Fibroblast of skin of abdomen (primary cell): ENCODE measurements around the gene CCL16.
"Not testable (repeated sequence)": the region's sequence is repeated elsewhere in the genome, so short reads cannot be mapped to it uniquely, and the experiment has no call there.

Experiments used
- DNase-seq: peaks from one replicate; pipeline ENCODE4 v3.0.0-alpha.2; 2013

Gene CCL16

DNA sequence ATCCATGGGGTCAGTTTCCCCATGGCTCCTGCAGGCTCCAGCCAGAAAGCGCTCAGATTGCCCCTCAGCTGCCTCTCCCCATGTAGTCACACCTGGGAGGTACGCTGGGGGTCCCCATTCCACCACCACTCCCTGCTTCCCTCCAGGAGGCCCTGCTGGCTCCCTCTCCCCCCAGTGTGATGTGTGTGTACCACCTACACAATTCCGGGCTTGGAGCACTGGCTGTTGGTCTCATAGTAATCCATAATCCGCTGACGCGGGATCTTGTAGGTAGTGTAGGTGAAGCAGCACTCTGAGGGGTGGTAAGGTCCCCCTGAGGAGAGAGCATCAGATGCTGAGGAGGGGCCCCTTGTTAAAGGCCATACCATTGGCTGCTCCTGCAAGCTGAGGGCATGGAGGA, 2.8 kb upstream of the CCL16 start:
- DNase-seq, result no peak

DNA sequence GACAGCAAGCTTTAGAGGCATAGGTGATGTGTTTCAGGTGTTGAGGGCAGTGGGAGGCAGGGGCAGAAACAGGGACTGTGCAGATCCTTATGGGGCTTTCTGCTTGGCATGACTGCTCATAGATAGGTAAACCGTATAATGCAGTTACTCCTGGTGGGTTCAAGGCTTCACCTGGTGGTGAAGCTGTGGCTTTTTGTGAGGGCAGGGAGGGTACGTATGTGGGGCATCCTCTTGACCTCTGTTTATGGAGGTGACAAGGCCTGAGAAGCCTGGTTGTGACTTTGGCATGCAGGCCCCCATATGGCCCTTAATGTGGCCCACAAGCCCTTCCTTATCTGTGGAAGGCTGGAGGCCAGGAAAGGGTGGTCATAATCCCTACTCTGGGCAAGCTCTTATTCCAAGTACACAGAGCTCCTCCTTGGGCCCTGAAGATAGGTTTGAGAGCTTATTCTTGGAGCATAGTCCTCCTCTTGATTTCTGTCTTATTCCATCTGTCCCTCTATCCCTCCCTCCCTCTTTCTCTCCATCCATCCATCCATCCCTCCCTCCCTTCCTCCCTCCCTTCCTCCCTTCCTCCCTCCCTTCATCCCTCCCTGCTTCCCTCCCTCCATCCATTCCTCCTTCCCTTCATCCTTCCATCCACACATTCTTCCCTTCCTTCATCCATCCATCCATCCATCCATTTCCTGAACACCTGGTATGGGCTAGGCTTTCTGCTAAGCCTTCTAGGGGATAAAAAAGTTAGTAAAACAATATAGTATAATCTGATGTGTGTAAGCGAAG, 1.3 kb upstream of the CCL16 start:
- DNase-seq, result no peak

DNA sequence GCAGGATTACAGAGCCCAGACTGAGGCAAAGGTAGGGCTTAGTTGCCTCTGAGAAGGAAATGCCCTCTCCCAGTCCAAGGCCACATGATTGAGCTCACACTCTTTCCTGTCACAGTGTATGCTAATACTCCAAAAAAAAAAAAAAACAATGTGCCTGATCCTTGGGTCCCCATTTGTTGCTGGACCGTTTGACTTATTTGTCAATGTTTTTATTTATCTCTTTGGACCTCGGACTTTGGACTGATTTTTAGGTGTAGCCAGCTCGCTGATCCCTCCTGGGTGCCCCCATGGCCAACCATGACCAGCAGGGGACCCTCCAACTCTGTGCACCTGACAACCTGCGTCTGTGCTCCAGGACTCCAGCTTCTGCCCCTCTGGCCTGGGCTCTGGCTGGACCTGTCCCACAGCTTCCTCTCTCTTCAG, 622 bp upstream of the CCL16 start:
- no peak for DNase-seq

DNA sequence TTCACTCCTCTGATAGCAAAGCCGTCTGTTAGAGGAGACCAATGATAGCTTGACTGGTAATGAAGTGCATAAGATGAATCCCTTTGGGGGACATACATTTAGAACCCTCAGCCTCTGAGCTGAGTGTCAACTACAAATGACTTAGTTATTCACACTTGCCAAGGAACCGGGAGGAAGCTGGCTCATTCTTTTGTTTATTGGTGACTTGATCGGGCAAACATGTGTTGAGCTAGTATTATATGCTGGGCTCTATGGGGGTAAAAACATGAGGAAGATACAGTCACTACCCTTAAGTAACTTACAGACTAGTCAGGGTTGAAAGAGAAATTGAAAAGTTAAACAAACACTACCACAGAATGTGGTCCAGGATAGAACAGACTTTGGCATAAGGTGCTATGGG, 3.0 kb downstream of the CCL16 start:
- DNase-seq, result no peak

DNA sequence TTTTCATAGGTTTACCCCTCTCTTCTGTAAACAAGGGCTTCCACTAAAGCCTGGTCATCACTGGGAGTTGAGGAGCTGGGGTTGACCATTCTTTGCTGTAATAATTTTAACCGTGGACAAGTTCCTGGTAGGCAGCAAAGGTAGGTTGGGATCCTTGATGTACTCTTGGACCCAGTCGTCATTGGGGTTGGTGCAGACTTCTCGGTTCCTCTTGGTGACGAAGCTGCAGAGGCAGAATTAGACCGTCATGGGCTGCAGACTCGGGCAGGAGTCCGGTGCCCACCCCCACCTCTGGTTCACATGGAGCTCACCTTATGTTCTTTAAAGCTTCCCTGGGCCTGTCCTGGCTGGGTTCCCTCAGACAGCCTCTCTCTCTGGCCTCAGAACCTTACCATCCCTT, 3.8 kb downstream of the CCL16 start:
- DNase-seq, result no peak

DNA sequence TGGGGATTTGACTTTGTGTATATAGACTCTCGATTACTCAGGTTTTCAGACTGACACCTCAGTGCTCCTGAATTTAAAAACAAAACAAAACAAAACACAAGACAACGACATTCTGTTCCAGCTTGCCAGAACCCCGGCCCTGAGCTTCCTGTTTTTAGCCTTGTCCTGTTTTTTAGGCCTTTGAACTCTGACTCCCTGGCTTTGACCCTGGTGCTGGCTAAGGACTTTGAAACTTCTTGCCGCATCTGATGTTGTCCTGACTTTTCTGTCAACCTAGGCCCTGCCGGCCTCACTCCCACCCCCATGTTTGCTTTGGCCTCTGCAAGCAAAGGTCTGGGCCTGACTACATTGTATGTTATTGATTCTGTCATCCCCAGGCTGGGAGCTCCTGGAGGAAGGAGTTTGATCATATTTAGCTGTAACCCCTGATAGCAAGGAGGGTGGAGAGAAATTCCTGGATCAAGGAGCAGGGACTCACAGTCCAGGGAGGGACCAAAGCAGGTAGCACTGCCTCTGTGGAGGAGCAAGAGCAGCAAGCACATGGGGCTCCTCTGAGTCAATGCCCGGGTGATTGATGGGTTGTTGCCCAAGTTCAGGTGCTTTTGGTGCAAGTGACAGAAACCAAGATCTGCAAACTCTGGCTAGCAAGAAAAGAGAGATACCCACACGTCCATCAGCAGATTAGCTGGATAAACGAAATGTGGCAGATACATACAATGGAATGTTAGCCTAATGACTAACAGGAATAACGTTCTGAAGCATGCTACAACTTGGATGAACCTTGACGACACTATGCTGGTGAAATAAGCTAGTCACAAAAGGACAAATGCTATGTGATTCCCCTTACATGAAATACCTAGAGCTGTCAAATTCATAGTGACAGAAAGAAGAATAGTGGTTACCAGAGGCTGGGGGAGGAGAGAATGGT, 7.7 kb downstream of the CCL16 start:
- DNase-seq, result peak; percentile 6

DNA sequence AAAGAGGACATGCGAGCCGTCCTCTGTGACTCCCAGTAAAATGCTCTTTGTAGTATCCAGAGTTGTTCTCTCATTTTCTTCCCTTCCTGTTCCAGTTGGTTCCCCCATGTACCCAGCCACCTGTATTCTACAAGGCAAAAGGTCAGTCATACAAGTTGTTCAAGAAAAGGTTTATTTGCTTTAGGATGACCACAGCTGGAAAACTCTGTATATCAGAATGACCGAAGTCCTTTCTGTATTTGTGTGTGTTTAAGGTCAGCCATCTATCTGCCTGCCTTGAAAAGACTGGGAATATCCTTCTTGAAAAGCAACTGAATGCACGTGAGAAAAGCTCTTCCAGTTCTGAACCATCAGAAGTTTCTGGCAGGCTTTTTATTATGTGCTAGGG, 8.4 kb downstream of the CCL16 start:
- DNase-seq, result no peak

DNA sequence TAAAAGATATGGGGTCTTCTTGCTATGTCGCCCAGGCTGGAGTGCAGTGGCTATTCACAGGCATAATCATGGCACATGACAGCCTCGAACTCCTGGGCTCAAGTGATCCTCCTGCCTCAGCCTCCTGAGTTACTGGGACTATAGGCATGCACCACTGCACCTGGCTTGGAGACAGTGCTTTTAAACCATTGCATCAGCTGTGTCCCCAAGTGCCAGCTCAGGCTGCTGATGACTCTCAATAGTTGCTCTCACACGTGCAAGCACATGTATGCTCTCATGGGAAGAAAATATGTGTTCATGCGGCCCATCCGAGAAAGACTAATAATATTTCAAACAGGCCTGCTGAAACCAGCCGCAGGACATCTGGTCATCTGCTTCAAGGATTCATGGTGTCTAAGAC, 8.8 kb downstream of the CCL16 start:
- DNase-seq, result no peak

DNA sequence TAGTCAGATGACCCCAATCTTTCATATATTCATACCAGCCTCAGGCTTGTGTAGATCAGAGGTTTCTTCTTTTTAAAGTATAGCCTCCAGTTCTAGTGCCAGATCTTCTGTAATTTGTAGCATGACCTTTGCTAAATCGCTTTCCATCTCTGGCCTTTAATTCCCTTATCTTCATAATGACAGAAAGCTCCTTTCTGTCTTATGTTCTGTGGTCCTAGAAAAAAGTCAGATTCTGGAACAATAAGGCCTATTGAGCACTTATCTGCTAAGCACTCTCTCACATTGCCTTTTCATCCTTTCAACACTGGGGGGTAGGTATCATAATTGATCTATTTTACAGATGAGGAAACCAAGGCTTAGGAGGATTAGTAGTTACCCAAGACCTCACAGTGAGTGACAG, 9.2 kb downstream of the CCL16 start:
- no peak for DNase-seq

DNA sequence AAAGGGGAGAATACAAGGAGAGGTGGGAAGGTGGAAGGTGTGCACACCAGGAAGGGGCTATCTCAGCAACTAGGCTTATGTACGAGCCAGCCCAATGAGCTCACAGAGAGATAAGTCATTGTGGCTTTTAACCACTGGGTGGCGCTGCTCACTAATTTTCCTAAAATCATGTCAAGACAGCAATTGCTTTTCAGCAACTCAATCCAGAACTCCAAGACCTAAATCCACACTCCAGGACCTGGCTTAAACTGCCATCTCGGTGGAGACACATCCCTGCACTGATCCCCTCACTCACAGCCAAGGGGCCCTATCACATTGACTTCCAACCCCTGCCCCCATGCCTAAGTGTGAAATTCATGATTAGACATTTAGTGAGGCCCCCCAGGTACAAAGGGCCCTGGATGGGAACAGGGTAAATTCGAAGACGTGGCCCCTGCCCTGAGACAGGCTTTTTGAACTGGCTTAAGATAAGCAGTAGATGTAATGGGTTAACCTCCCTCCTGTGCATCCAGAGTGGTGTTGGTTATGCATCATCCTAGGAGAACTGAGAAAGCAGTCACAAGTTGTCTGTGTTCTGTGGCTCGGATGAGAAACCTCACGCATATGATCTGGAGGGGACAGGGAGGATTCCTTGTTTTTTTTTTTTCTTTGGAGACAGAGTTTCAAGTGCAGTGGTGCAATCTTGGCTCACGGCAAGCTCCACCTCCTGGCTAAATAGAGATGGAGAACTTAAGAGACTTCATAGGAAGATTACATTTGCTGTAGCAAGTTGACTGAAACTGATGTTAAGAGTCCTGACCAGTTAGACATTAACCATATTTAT, 11.5 kb downstream of the CCL16 start:
- DNase-seq, result peak; percentile 64

DNA sequence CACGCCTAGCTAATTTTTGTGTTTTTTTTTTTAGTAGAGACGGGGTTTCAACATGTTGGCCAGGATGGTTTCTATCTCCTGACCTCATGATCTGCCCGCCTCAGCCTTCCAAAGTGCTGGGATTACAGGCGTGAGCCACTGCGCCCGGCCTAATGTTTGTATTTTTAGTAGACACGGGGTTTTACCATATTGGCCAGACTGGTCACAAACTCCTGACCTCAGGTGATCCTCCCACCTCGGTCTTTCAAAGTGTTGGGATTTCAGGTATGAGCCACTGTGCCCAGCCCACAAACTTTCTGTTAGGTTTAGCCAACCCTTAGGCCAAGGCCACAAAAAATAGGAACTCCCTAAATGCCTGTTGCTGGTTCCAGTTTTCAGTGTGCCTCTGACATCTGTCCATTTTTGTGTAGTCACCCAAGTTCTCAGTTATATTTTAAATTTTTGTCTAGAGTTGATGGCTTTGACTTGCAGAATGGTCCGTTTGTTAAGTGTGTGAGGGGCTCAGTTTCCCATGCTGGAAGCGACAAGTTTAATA, 12.7 kb downstream of the CCL16 start:
- no peak for DNase-seq

DNA sequence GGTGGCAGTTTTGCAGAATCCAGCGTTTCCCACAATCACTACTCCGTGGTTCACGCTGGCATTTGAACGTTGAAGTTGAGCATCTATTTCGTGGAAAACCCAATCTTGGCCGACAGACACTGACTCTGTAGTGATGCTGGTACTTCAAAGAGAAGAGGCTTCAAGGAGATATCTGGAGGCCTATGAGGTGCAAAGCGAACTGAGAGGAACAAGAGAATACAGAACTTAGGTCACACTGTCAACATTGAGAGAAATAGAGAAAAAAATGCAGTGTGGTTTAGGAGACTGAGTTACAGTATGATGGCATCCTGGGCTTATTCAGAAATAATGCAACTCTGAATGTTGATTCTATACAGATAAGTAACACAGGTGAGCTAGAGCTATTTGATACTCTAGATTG, 16.0 kb downstream of the CCL16 start:
- DNase-seq, result no peak

DNA sequence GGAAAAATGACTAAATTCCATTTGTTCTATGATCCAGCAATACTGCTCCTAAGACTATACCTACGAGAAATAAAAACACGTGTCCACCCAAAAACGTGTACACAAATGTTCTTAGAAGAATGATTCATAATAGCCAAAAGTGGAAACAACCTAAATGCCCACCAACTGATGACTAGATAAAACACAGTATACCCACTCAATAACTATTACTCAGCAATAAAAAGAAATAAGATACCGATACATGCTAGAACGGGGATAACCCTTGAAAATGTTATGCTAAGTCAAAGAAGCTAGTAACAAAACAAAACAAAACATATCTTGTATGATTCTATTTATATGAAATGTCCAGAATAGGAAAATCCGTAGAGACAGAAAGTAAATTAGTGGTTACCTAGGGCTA, 17.6 kb downstream of the CCL16 start:
- DNase-seq, result no peak

DNA sequence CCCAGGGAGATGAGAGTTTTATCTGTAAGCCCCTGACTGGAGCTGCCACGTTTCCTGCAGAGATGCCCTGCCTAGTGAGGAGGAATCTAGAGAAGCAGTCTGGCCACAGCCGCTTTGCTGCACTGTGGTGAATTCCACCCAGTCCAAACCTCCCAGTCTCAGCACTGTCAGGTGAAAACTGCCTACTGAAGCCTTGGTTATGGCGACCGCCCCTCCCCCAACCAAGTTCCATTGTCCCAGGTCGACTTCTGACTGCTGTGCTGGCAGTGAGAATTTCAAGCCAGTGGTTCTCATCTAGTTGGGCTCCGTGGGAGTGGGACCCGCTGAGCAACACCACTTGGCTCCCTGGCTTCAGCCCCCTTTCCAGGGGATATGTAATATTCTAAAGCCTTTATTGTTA, 27.6 kb downstream of the CCL16 start:
- no peak for DNase-seq

DNA sequence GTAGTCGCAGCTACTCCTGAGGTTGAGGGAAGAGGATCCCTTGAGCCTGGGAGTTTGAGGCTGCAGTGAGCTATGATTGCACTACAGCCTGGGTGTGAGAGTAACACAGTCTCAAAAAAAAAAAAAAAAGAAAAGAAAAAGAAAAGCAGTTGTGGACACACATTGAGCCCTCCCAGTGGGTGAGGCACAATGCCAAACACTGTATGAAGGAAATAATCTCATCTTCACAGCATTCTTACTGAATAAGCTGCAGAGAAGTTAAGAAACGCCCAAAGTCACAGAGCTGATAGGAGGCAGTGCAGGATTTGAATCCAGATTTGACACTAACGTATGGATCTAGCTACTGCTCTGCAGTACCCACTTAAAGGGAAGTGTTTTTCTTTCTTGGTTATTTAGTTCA, 31.9 kb downstream of the CCL16 start:
- no peak for DNase-seq

DNA sequence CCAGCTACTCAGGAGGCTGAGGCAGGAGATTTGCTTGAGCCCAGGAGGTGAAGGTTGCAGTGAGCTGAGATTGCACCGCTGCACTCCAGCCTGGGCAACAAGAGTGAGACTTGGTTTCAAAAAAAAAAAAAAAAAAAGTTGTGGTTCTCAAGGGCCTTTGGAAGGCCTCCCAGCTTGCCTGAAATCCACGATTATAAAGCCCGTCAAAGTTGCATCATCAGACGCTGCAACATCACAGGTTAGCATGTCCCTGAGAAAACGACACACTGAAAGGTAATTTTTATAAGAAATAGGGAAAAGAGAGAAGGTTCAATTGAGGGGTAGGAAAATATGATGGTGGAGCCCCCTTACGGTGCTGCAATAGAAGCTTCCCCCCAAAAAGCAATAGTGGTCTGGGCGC, 33.2 kb downstream of the CCL16 start:
- no peak for DNase-seq

DNA sequence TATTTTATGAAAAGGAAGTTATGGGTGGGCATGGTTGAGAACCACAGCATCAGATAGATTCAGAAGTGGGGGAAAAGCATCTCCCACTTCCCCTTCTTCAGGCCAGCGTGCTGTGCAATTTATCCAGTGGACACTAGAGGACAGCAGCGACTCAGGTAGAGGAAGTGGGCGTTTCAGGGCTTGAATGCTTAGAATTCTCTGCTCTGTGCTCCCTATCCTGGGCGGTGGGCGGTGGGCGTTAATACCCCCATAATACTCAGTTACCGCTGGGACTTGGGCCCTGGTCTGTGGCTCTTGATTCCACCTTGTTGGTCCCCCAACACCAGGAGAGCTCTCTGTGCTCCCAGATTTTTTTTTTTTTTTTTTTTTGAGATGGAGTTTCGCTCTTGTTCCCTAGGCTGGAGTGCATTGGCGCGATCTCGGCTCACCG, 34.1 kb downstream of the CCL16 start:
- peak; percentile 19 for DNase-seq

DNA sequence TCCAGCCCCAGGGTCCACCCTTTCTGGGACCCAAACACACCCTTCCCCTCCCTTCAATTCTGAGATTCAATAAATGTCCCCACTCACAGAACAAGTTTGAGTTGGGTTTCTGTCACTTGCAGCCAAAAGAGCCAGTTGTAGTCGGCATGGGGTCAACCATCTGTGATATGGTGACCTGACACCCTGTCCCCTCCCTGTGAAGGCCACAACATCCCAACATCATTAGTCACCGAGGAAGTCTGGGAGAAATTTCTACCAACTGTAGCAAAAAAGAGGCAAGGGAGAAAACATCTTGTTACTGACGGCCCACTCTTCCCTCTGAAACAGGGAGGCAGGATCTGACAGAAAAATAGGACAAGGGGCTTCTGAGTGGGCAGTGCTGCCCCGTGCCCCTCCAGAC, 37.1 kb downstream of the CCL16 start:
- DNase-seq, result no peak

DNA sequence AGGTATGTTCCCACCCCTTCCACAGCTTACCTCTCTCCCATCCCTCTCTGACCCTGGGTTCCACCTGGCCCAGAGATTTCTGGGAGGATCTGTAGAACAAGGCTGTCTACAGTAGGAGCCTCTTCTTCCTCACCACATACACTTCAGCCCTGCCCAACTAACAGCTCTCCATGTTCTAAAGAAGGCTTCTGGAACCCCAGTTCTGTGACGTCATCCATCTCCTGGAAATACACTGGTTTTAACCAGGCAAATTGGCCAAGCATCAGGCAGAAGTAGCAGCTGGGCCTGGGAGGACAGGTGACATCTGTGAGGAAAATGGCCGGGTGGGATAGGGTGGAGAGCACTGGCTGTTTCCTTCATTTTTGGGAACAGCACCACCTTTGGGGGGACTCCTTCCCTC, 37.8 kb downstream of the CCL16 start, which contains the start of gene LYZL6:
LYZL6 (minus strand) TSS at position 177 of the 400 bp plus-strand sequence. CDS start 4,357 bp downstream, outside the sequence.
- DNase-seq, result no peak

DNA sequence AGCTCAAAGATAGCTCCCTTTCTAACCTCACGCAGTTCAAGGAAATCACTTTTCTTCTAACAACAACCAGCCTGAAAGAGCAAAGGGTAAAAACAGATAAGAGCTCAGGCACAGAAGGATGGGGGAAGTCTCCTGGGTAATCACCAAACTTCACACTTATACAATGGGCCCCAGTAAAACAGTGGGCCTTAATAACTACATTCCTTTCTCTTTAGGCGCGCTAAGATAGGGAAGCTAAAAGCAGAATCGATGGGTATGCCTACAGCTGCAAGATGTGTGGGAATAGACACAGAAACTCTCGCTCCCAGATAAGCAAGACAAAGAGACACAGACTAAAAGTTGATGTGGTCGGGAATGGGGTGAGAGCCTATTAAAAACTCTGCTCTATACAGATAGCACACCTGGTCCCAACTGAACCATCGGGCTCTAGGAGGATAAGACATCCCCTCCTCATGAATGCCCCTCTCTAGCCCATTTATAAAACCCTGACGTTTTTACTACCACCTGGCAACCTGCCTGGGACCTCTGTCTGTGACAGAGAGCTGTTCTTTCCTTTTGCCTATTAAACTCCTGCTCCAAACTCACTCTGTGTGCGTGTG, 38.6 kb downstream of the CCL16 start:
- no peak for DNase-seq

DNA sequence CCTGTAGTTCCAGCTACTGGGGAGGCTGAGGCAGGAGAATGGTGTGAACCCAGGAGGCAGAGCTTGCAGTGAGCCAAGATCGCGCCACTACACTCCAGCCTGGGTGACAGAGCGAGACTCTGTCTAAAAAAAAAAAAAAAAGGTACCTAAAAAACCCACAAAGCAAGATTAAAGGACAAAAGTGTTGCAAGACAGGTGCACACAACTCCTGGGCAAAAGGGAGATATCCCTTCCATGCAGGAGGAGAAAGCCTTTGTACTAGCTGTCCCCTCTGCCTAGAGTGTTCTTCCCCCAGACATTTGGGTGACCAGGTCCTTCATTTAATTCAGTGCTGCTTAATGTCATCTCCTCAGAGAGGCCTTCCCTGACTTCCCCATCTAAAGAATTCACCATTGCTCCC, 42.8 kb downstream of the CCL16 start:
- DNase-seq, result not testable (repeated sequence)

DNA sequence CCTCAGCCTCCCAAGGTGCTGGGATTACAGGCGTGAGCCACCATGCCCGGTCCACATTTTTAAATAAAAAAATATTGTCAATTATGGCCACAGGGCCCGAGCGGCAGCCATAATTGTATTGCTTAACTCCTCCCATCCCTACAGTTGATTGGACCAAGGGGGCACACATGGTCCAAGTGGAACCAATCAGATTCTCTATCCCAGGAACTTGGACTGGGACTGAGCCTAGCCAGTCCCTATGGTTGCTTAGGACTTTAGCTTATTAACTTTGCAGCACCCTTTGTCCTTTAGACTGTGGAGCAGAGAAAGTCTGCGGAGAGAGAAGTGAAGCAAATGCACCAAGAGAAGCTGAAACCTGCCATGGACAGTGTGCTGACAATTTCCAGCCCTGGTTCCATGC, 45.2 kb downstream of the CCL16 start:
- DNase-seq, result no peak
